Stimulated activated CD8-positive, alpha-beta memory T cell treated with anti-CD3 and anti-CD28 coated beads, Interleukin-15, amount 100 ng/mL, for 4 hours (primary cell): ENCODE results near the gene PIPOX.

Source experiments
- DNase-seq, 2 donors: peaks; one replicate each; pipeline ENCODE4 v3.0.0-alpha.2; 2020; ENCODE audit warnings: low read depth in 2 of 2

The PIPOX gene

GRCh38 chr17:29048440-29049368, 5.8 kb downstream of the PIPOX start:
- DNase-seq, result no peak

DNA sequence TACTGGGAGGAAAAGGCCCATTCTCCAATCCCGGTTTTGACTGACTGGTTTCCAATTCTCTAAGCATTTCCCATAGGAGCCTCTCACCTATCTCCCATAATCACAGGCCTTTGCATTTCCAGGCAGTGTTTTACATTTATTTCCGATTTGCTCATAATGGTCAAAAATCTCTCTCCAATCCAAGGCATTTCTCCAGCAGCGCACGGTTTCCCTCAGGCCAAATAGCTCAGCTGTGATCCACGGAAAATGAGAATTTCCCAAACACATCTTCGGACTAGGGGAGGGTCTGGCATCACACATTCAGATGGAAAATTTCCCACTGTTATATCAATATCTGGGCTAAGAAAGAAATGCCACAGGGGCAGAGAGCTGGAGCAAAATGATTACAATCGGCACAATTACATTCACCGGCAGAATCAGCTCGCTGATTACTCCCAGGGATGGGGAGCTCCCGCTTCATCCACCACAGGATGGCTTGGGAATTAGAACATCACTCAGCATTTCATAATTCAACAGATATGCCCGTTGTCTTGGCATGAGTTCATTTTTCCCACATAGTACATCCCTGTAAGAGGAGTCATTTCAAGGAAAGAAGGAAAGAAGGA, 6.7 kb downstream of the PIPOX start:
- no peak for DNase-seq

GRCh38 chr17:29050176-29050575, 7.2 kb downstream of the PIPOX start:
- no peak for DNase-seq

- DNase-seq, result no peak
Observed at GRCh38 chr17:29051194-29051593, 8.3 kb downstream of the PIPOX start.

DNA sequence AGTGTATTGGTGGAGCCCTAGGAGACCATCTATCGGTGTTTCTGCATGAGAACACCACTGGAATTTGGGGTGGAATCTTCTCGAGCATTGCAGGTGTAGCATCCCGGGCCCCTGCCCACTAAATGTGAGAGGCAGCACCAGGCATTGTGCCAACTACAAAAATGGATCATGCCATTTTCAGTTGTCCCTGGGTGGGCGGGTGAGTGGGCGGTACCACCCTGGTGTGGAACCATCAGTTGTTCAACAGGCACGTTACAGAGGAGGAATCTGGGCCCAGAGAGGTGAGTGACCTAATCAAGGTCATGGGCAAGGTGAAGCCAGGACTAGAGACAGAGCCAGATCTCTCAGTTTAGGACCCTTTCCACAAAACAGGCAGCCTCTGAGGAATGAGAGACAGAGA, 8.8 kb downstream of the PIPOX start:
- no peak for DNase-seq

DNA sequence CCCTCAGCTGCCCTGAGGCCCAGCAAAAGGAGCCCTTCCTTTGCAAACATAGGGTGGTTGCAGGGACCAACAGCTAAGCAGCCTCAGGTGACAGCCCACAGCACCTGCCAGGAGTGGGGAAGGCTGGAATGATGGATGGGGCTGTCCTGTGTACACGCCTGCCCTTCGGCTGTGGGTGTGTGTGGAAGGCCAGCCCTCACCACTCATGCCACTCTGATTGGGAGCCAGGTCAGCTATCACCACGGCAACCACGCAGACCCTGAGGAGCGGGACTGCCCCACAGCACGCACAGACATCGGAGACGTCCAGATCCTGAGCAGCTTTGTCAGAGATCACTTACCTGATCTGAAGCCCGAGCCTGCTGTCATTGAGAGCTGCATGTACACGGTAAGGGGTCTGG, 11.9 kb downstream of the PIPOX start:
- DNase-seq, result no peak

DNA sequence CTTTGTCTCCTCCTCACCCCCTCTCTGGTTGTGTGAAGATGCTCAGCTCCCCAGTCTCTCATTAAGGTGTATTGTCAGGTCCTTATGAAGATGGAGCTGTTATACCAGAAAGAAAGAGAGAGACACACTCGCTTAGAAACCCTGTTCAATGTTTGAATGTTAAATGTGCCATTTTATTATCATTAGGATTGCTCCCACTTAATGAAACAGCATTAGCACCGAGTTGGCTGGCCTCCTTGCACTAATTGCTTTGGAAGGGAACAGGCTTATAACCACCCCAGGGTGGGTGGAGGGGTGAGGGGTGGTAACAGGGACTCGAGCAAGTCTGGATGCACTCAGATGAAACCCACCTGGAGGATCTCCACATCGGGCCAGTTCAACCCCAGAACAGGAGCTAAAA, 14.4 kb downstream of the PIPOX start:
- no peak for DNase-seq

DNA sequence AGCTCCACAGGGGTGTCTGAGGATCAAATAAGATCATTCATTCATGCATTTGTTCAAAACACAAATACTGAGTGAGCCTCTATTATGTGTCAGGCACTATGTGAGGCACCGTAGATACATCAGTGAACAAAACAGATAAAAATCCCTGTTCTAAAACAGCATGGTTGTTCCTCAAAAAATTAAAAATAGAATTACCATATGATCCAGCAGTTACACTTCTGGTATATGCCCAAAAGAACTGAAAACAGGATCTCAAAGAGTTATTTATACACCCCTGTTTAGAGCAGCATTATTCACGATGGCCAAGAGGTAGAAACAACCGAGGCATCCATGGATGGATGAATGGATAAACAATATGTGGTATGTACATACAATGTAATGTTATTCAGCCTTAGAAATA, 15.4 kb downstream of the PIPOX start:
- no peak for DNase-seq

DNA sequence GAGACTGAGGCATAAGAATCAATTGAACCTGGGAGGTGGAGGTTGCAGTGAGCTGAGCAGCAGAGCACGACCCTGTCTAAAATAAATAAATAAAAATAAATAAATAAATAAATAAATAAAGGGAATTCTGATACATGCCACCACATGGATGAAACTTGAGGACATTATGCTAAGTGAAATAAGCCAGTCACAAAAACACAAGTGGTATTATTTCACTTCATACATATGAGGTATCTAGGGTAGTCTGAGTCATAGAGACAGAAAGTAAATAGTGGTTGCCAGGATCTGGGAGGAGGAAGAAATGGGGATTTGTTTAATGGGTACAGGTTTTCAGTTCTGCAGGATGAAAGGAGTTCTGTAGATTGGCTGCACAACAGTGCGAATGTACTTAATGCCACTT, 16.3 kb downstream of the PIPOX start:
- DNase-seq, result no peak

GRCh38 chr17:29060475-29060874, 17.5 kb downstream of the PIPOX start:
- no peak for DNase-seq

- no peak for DNase-seq
Observed at GRCh38 chr17:29061036-29061435, 18.1 kb downstream of the PIPOX start.

DNA sequence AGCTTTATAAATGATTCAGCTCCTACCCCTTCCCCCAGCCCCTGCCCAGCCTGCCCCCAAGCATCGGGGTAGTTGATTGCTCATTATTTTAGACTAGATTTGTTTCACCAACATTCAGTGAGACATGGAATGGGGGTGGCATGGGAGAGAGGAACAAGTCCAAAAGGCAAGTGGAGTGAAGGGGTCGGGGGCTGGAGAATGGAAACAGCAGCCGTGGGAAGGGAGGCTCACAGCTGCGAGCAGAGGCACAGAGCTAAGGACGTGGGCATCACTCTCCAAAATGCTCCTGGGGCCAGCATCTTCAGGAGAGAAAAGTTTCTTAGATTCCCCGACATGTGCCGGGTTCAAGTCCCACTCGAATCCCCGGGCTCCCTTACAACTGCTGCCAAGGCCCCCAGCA, 19.3 kb downstream of the PIPOX start:
- DNase-seq, result no peak

GRCh38 chr17:29063992-29064391, 21.1 kb downstream of the PIPOX start:
- DNase-seq, result no peak

DNA sequence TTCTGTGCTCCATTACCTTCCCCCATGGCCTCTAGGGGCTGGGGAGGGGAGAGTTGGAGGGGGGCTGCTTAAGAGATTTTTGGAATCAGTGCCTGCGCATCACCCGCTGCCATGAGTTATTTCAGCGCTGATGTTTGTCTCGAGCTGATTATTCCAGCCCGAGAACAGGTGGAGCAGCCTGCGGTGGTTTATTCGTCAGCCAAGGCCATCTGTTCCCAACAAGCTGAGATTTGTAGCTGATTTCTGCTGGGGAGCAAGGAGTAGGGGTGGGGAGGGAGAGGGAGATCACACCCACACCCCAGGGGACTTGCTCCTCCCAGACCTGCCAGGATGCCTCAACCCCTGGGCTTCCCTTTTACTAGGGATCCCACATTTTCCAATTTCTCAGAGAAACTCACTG, 23.1 kb downstream of the PIPOX start:
- no peak for DNase-seq

- no peak for DNase-seq
Observed at GRCh38 chr17:29066606-29067005, 23.7 kb downstream of the PIPOX start.

GRCh38 chr17:29068818-29069217, 25.9 kb downstream of the PIPOX start:
- DNase-seq, result no peak

DNA sequence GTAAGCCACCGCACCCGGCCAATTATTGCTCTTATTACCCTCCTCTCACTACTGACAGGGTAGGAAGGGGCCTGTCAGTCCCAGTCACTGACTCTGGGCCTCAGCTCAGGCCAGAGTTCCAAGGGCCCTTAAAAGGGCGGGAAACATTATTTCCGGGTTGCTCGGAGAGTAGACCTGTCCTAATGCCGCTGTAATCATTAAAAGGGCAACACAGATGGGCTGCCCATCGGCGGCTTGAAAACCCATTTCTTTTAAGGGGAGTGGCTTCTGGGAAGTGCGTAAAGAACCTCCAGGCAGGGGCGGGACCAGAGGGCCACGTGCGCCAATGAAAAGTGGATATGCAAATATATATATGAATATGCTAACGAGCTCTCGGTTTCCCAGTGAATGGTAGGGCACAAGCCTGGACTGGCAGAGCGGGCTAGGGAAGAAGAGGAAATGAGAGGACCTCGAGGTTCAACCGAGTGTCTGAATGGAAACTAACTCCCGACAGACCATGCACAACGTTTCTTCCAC, 26.6 kb downstream of the PIPOX start:
- DNase-seq, result no peak

- no peak for DNase-seq
Observed at GRCh38 chr17:29070308-29070707, 27.4 kb downstream of the PIPOX start.

- no peak for DNase-seq
Observed at GRCh38 chr17:29070781-29071180, 27.8 kb downstream of the PIPOX start.

- DNase-seq, result no peak
Observed at GRCh38 chr17:29071303-29071702, 28.4 kb downstream of the PIPOX start.

DNA sequence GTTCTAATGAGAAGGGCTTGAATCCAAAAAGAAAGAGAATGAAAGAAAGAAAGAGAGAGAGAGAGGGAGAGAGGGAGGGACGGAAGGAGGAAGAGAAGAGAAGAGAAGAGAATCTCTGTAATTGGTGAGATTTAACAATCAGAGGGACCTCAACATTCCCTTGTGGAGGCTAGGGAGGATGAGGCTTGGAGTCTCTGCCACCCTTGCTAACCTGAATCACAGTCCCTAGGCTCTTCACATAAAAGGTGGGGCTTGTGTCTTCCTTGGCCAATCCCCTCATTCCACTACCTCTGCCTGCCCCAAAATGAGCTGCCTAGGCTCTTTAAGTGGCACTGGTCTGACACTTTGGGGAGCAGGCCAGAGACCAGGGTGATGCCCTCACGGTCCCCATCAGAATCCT, 30.1 kb downstream of the PIPOX start:
- DNase-seq, result no peak

GRCh38 chr17:29073520-29073919, 30.6 kb downstream of the PIPOX start:
- no peak for DNase-seq

- no peak for DNase-seq
Observed at GRCh38 chr17:29074488-29074887, 31.5 kb downstream of the PIPOX start.
